Kidney capillary endothelial cell (primary cell): ENCODE measurements around the gene KLHL3.
A peak's percentile ranks its signal among the peaks of the same experiment; 100 is the strongest.
"Not testable (repeated sequence)": the region's sequence is repeated elsewhere in the genome, so short reads cannot be mapped to it uniquely, and the experiment has no call there.

Experiments used
- DNase-seq: peaks from one replicate; pipeline ENCODE4 v3.0.0-alpha.2; 2018; ENCODE audit warnings: low spot score

KLHL3 gene

GRCh38 chr5:137667341-137667740 lies 68.5 kb downstream of the KLHL3 start:
- no peak for DNase-seq

- DNase-seq = no peak
Measured at GRCh38 chr5:137666901-137667300, 69.0 kb downstream of the KLHL3 start.

DNA sequence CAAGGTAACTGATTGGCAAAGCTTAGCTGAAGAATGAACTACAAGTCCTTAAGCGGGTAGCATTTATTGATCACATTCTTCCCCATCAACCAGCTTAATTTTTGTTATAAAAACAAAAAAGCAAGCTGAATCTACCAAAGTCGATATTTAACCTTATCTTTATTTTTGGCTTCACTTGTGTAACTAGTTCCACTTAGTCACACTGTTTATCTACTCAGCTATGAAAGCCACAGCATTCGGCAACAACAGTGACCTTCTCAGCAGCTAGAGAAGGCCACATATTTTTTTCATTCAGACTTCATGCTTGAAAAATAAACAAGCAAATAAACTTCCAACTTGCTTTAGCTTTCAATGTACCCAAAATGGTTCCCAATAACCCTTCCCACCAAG lies 69.4 kb downstream of the KLHL3 start:
- DNase-seq = no peak

- DNase-seq = no peak
Measured at GRCh38 chr5:137665678-137666460, 70.0 kb downstream of the KLHL3 start.

DNA sequence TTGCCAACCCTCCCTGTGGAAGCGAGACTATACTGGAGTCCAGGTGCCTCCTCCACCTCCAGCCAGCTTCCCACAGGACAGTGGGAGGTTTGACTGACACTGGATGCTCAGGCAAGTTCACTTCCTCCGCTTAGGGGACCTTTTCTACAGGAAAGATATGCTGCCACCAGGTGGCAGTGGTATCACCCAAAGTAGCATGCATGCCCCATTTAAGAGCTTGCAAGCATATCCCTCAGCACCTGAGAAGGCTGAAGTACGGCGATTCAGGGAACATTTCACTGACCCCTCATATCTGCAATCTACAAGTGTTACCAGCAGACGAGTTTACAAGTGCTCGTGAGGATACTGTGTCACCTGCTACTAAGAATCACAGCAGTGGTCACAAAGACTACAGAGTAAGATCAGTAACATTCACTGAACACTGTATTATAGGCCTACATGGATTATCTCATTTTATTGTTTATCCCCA lies 75.5 kb downstream of the KLHL3 start:
- DNase-seq = peak; percentile 76

DNA sequence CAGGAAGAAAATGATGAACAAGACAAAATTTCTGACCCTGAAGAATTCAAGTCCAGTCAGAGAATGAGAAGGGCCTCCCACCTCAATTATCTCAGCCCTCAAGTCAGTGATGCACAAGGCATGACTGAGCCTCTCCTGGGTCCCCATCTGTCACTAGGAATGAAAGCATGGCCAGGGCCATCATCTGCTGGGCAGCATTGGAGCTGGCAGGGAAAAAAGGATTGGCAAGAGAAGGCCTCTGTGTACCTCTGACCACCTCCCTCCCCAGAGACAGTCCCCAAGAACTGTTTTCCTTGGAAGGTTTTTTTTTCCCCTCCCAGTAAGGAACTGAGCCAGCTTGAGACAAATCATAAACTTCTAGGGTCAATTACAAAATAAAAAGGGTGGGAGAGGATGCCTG lies 76.7 kb downstream of the KLHL3 start:
- DNase-seq = no peak

DNA sequence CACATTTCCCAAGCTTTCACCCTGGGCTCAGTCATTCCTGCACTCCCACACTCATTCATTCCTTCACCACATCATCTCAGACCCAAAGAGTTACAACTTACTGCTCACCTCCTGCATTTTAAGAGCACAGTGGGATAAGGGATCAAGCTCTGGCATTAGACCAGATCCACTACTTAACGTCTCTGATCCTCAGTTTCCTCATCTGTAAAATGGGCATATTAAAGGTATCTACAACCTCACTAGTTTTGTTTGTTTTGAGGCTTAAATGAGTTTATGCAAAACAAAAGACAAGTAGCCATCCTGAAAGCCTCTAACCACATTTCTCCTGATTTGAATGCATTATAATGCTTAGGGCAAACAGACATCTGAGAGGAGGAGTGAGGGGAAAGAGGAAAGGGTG lies 77.6 kb downstream of the KLHL3 start:
- DNase-seq = no peak

- DNase-seq = no peak
Measured at GRCh38 chr5:137657073-137657472, 78.8 kb downstream of the KLHL3 start.

DNA sequence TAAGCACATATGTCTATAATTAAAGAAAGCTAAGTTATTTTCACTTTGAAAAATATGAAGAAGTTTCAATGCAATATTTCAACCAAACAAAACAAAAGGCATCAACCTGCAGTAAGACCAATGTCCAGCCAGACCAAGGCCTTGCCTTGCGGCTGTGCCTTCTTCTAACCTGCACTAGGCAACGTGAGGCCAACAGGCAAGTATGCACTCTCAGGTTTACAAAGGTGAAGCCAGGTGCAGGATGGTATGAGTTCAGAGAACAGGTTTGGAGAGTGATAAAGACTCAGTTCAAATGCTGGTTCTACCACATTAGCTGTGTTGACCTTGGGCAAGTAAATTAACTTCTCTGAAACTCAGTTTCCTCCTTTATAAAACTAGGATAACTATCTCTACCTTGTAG lies 79.3 kb downstream of the KLHL3 start:
- DNase-seq = no peak

GRCh38 chr5:137651022-137651421 lies 84.9 kb downstream of the KLHL3 start:
- no peak for DNase-seq

GRCh38 chr5:137649228-137649935 lies 86.5 kb downstream of the KLHL3 start:
- DNase-seq = no peak

DNA sequence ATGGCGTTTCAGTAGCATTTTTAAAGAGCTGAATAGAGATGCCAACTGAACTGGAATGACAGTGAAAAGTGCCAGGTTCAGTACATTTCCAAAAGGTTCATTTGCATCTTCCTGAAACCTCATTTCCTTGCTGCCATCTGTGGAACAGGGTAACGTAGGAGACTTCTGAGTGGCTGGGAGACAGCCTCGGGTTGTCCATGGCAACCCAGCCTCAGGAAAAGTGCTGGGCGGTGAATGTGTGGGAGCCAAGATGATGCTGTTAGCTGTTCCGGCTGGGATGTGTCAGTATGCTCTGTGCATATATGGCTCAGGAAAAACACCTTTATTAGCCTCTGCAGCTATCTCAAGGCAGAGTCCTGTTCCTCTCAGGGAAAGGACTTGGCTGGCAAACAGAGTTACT lies 87.5 kb downstream of the KLHL3 start:
- DNase-seq = no peak

DNA sequence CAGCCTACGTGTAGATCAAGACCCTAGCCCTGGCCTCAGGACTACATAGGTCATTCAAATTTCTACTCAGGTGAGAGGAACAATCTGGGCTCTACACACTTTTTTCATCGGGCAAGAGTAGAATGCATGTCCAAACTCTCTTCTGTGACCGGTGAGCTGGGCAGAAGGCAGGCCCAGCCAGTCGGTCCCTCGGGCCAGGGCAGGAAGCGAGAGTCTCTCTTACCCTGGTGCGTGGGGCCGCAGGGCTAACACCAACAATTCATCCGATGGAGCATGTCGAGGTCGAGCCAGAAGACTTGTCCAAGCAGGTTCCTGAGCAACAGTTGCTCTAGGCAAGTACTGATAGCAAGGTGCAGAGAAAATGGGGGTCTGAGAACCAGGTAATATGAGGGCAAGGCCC lies 88.5 kb downstream of the KLHL3 start:
- DNase-seq = no peak

GRCh38 chr5:137646761-137647160 lies 89.1 kb downstream of the KLHL3 start:
- DNase-seq = no peak

GRCh38 chr5:137643081-137643480 lies 92.8 kb downstream of the KLHL3 start:
- DNase-seq = not testable (repeated sequence)

DNA sequence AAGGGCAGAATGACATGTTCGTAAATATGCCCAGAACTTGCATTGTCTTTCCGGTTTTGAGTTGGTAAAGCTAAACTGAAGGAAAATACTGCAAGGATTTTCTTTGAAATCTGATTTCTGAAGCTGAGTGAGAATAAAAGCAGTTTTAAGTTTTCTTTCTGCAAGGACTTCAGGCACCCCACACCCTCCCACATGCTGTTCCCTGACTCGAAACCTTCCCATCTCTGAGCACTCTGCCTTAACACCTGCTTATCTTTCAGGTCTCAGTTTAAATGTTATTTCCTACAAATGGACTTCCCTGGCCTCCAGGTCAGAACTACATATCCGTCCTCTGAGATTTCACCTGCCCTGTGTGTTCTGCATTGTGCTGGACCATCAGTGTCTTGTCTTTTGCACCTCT lies 93.8 kb downstream of the KLHL3 start:
- DNase-seq = no peak

DNA sequence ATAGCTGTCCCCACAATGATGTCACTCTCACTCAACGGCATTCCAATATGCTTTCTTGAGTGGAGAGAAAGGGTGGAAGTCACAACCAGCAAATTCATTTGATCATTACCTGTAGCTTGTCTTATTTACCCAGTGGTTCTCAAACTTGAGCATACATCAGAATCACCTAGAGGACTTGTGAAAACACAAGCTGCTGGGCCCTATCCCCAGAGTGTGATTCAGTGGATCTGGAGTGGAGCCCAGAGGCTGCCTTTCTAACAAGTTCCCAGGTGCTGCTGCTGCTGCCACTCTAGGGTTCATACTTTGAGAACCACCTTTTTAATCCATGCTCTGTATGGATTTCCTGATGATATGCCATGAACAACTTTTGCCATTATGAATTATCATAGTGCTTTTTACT lies 94.7 kb downstream of the KLHL3 start:
- DNase-seq = no peak

- no peak for DNase-seq
Measured at GRCh38 chr5:137639645-137640044, 96.2 kb downstream of the KLHL3 start.

- no peak for DNase-seq
Measured at GRCh38 chr5:137638841-137639240, 97.0 kb downstream of the KLHL3 start.

- DNase-seq = no peak
Measured at GRCh38 chr5:137636830-137637714, 98.8 kb downstream of the KLHL3 start.

DNA sequence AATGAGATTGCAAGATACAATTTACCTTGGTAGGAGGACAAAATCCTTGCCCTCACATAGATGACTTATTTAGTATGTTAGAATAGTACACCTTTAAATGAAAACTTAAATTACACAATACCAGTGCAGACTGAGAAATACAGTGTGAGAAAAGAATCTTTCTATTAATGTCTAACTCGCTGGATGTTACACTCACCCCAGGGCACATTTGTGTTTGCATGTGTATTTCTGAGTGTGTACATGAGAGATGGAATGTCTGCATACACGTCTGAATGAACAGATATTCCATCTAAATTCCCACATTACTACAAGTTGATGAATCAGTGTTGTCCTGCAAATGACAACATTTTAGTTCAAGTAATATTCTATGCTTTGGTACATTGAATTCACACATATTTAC lies 99.8 kb downstream of the KLHL3 start:
- DNase-seq = no peak

DNA sequence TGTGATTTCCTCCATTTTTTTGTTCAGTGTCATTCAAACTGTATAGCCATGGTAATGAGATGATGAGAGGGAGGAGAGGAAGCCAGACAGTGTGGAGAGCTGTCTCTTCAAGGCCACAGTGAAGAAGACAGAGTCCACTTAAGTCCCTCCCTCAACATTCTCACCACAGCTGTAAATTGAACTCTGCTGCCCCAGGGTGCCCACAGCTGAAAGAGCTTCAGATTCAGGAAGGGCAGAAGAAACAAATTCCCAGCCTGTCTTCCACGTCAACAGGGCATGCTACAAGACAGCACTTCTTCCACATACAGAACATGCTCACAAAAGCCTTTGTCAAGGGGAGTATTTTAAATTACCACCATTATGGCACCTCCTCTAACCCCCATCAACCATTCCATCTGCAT lies 100.4 kb downstream of the KLHL3 start:
- no peak for DNase-seq

GRCh38 chr5:137633896-137634295 lies 102.0 kb downstream of the KLHL3 start:
- no peak for DNase-seq
